ENCODE data around the gene CARD11.

CARD11 gene

GRCh38 chr7:2859952-2860351, 183.7 kb downstream of the CARD11 start:
- Mint-ChIP-seq H3K4me3 (no peak overlapping the region), H3K36me3 (peaks cover 2% of the 10 kb centered on the region), H3K27me3 (no peaks in the 10 kb centered on the region), H3K4me1 (peaks cover 28% of the 10 kb centered on the region), H3K9me3 (no peaks in the 10 kb centered on the region), H3K27ac (no peak overlapping the region)
- CTCF ChIA-PET = no interaction called here
- no peak for DNase-seq

- Mint-ChIP-seq H3K27ac (no peak overlapping the region), H3K9me3 (no peaks in the 10 kb centered on the region), H3K36me3 (no peaks in the 10 kb centered on the region), H3K4me1 (peaks cover 15% of the 10 kb centered on the region), H3K4me3 (no peak overlapping the region), H3K27me3 (no peaks in the 10 kb centered on the region)
- CTCF ChIA-PET = no interaction called here
- DNase-seq = no peak
Observed at GRCh38 chr7:2858621-2859020, 185.0 kb downstream of the CARD11 start.

- CTCF ChIA-PET = no interaction called here
- DNase-seq = no peak
- Mint-ChIP-seq H3K27me3 (no peaks in the 10 kb centered on the region), H3K4me3 (no peak overlapping the region), H3K4me1 (peaks cover under 1% of the 10 kb centered on the region), H3K36me3 (no peaks in the 10 kb centered on the region), H3K27ac (no peak overlapping the region), H3K9me3 (no peaks in the 10 kb centered on the region)
Observed at GRCh38 chr7:2856388-2857169, 187.1 kb downstream of the CARD11 start.
